ENCODE data around the gene BPTF. TPM values are rescaled to one million over a fixed set of nuclear protein-coding genes. Genes with fewer than 3 reads are reported as not detected.
A peak's percentile ranks its signal among the peaks of the same experiment; 100 is the strongest.
"Not testable (repeated sequence)": the region's sequence is repeated elsewhere in the genome, so short reads cannot be mapped to it uniquely, and the experiment has no call there.

Gene BPTF
- total RNA-seq, 4 donors from 2014 or later = 29.3 to 43.9 (median 38.1) TPM

- H3K4me3 ChIP-seq = no peak overlapping the region
- in situ Hi-C loops (cut with MboI; ENCODE audit: low sequenced_read_pairs in 4 of 4) = loop anchor here in 2 of 4 donors (25.0 kb wide), 2 partner anchors 100 to 175 kb away; no protein-coding TSS in a partner anchor
- no peak for TF ChIP-seq POLR2A (IDR thresholded peaks at IDR 0.05)
- no peak for DNase-seq
- H3K36me3 ChIP-seq = peaks cover 0 to 64% of the 10 kb centered on the region in 2 donors
- no peaks in the 10 kb centered on the region for H3K27me3 ChIP-seq
- intact Hi-C loops (cut with DNase I; ENCODE audit: low total_unique reads) = no loop called here
- no peak overlapping the region for H3K27ac ChIP-seq
- H3K4me1 ChIP-seq = no peaks in the 10 kb centered on the region
- no peaks in the 10 kb centered on the region for H3K9me3 ChIP-seq
- ATAC-seq = no peak
Observed at GRCh38 chr17:67912656-67913055, 87.4 kb downstream of the BPTF start.

- Histone ChIP-seq H3K4me1 (no peaks in the 10 kb centered on the region), H3K36me3 (peaks cover 6 to 60% of the 10 kb centered on the region in 2 donors), H3K4me3 (no peak overlapping the region), H3K9me3 (no peaks in the 10 kb centered on the region), H3K27me3 (no peaks in the 10 kb centered on the region), H3K27ac (no peak overlapping the region)
- no peak for ATAC-seq
- intact Hi-C loops (cut with DNase I; ENCODE audit: low total_unique reads) (no loop called here), in situ Hi-C loops (cut with MboI; ENCODE audit: low sequenced_read_pairs in 4 of 4) (loop anchor here in 2 of 4 donors (25.0 kb wide), 2 partner anchors 92 to 183 kb away; no protein-coding TSS in a partner anchor)
- TF ChIP-seq POLR2A (IDR thresholded peaks at IDR 0.05) (no peak), CTCF (IDR thresholded peaks at IDR 0.05 in 4 of 5, conservative IDR thresholded peaks at IDR 0.05 in 1 of 5) (no peak)
- no peak for DNase-seq
Observed at GRCh38 chr17:67920212-67920611, 94.9 kb downstream of the BPTF start.

GRCh38 chr17:67922503-67922902 lies 97.2 kb downstream of the BPTF start:
- in situ Hi-C loops (cut with MboI; ENCODE audit: low sequenced_read_pairs in 4 of 4) = loop anchor here in 2 of 4 donors (25.0 kb wide), 2 partner anchors 90 to 185 kb away; no protein-coding TSS in a partner anchor
- Histone ChIP-seq H3K4me3 (no peak overlapping the region), H3K36me3 (peaks cover 6 to 71% of the 10 kb centered on the region in 2 donors), H3K4me1 (no peaks in the 10 kb centered on the region), H3K27me3 (no peaks in the 10 kb centered on the region), H3K27ac (no peak overlapping the region), H3K9me3 (no peaks in the 10 kb centered on the region)
- DNase-seq (no peak), ATAC-seq (no peak)
- intact Hi-C loops (cut with DNase I; ENCODE audit: low total_unique reads) = no loop called here
- TF ChIP-seq CTCF (IDR thresholded peaks at IDR 0.05 in 4 of 5, conservative IDR thresholded peaks at IDR 0.05 in 1 of 5) (no peak), POLR2A (IDR thresholded peaks at IDR 0.05) (no peak)

- H3K9me3 ChIP-seq; in situ Hi-C loops (cut with MboI; ENCODE audit: low sequenced_read_pairs in 4 of 4); H3K4me3 ChIP-seq; ATAC-seq; H3K27me3 ChIP-seq; intact Hi-C loops (cut with DNase I; ENCODE audit: low total_unique reads); DNase-seq; H3K4me1 ChIP-seq; H3K27ac ChIP-seq: not testable (repeated sequence)
- peaks cover 0 to 92% of the 10 kb centered on the region in 2 donors for H3K36me3 ChIP-seq
Observed at GRCh38 chr17:67928842-67929241, 103.5 kb downstream of the BPTF start.

GRCh38 chr17:67931227-67931626 lies 105.9 kb downstream of the BPTF start:
- intact Hi-C loops (cut with DNase I; ENCODE audit: low total_unique reads) = no loop called here
- Histone ChIP-seq H3K4me3 (no peak overlapping the region), H3K27me3 (no peaks in the 10 kb centered on the region), H3K36me3 (peaks cover 0 to 96% of the 10 kb centered on the region in 2 donors), H3K27ac (no peak overlapping the region), H3K4me1 (no peaks in the 10 kb centered on the region), H3K9me3 (no peaks in the 10 kb centered on the region)
- TF ChIP-seq POLR2A (IDR thresholded peaks at IDR 0.05) (no peak), CTCF (IDR thresholded peaks at IDR 0.05 in 4 of 5, conservative IDR thresholded peaks at IDR 0.05 in 1 of 5) (no peak)
- ATAC-seq (no peak), DNase-seq (no peak)
- in situ Hi-C loops (cut with MboI; ENCODE audit: low sequenced_read_pairs in 4 of 4) = no loop called here

GRCh38 chr17:67942810-67943209 lies 117.5 kb downstream of the BPTF start:
- Histone ChIP-seq H3K36me3 (peaks cover 7 to 90% of the 10 kb centered on the region in 2 donors), H3K27me3 (no peaks in the 10 kb centered on the region), H3K4me1 (no peaks in the 10 kb centered on the region), H3K9me3 (no peaks in the 10 kb centered on the region), H3K27ac (no peak overlapping the region), H3K4me3 (no peak overlapping the region)
- in situ Hi-C loops (cut with MboI; ENCODE audit: low sequenced_read_pairs in 4 of 4) = no loop called here
- peak in 1 of 5 experiments; percentile 27 for TF ChIP-seq CTCF (IDR thresholded peaks at IDR 0.05 in 4 of 5, conservative IDR thresholded peaks at IDR 0.05 in 1 of 5)
- no peak for TF ChIP-seq POLR2A (IDR thresholded peaks at IDR 0.05)
- ATAC-seq = no peak
- intact Hi-C loops (cut with DNase I; ENCODE audit: low total_unique reads) = no loop called here
- no peak for DNase-seq
